A673 (cell line): Measurements from ENCODE around the gene XAB2.

Source experiments
- EZH2 ChIP-seq: fragments of 200-600 bp; sonication (generic); IDR thresholded peaks from 2 replicates; pipeline ENCODE4 v1.6.1; 2017; ENCODE audit warnings: borderline replicate concordance, low read depth, mild to moderate bottlenecking, mixed read lengths, antibody characterized with exemption, low read length; ENCODE audit not compliant: poor library complexity, severe bottlenecking
- TF ChIP-seq, protein P1 (sequence below): fragments of 300-800, 200-600 bp; sonication (generic); conservative IDR thresholded peaks from 2 replicates; pipeline ENCODE4 v1.5.1; 2017; ENCODE audit warnings: low read depth, mild to moderate bottlenecking, antibody characterized with exemption, low read length, moderate library complexity, mixed read lengths

DNA sequence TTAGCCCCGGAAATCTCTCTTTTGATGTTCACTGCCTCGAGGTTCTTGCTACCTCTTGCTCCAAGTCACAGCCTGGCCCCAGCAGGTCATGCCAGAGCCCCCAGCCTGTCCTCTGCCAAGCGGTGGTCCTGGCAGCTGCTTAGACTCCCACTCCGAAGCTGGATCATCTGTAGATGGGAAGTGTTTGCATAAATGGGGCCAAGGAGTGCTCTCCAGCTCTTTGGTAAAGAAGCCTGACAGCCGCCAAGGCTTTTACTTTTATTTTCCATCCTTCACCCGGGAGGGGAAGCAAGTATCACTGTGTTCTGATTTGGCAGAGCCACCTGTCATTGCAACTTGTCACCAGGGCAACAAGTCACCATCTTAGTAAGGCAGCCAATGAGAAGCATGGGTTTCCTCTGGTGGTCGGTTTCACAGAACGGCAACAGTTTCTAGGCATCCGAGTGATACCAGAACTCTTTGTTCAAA lies 28.9 kb upstream of the XAB2 start:
- TF ChIP-seq, protein P1, sequence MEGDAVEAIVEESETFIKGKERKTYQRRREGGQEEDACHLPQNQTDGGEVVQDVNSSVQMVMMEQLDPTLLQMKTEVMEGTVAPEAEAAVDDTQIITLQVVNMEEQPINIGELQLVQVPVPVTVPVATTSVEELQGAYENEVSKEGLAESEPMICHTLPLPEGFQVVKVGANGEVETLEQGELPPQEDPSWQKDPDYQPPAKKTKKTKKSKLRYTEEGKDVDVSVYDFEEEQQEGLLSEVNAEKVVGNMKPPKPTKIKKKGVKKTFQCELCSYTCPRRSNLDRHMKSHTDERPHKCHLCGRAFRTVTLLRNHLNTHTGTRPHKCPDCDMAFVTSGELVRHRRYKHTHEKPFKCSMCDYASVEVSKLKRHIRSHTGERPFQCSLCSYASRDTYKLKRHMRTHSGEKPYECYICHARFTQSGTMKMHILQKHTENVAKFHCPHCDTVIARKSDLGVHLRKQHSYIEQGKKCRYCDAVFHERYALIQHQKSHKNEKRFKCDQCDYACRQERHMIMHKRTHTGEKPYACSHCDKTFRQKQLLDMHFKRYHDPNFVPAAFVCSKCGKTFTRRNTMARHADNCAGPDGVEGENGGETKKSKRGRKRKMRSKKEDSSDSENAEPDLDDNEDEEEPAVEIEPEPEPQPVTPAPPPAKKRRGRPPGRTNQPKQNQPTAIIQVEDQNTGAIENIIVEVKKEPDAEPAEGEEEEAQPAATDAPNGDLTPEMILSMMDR: no peak
- TF ChIP-seq EZH2: no peak
